Keratinocyte (primary cell): Measurements from ENCODE around the gene ZDHHC7.

Source experiments
- EZH2 ChIP-seq: IDR thresholded peaks from one replicate; pipeline ENCODE4 v1.6.1; 2012; ENCODE audit warnings: inconsistent platforms, mild to moderate bottlenecking, low read length, moderate library complexity
- TF ChIP-seq, protein P1 (sequence below), 3 experiments: IDR thresholded peaks in 1 of 3; conservative IDR thresholded peaks in 1 of 3; optimal IDR thresholded peaks in 1 of 3; 2 replicates in 2 of 3; 3 replicates in 1 of 3; pipeline versions ENCODE3 to v1.5.1; 2011; ENCODE audit warnings: low read length in 3 of 3, mild to moderate bottlenecking in 3 of 3, moderate library complexity in 2 of 3, control low read depth in 1 of 3, inconsistent platforms in 1 of 3; ENCODE audit not compliant: insufficient read depth in 2 of 3; ENCODE audit errors: extremely low read depth in 1 of 3

DNA sequence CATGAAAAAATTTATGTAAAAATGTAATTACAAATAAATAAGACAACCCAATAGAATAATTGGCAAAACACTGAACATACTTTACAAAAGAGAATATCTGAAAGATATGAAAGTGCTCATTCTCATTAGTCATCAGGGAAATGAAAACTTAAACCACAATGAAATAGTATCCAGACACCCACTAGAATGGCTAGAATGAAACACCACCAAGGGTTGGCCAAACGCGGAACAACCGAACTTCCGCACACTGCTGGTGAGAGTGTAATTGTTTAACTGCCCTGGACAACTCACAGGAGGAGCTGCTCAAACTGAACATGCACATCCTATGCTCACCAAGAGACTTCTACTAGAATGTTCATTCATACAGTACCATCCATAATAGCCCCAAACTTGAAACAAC, 5.8 kb upstream of the ZDHHC7 start:
- TF ChIP-seq, protein P1, sequence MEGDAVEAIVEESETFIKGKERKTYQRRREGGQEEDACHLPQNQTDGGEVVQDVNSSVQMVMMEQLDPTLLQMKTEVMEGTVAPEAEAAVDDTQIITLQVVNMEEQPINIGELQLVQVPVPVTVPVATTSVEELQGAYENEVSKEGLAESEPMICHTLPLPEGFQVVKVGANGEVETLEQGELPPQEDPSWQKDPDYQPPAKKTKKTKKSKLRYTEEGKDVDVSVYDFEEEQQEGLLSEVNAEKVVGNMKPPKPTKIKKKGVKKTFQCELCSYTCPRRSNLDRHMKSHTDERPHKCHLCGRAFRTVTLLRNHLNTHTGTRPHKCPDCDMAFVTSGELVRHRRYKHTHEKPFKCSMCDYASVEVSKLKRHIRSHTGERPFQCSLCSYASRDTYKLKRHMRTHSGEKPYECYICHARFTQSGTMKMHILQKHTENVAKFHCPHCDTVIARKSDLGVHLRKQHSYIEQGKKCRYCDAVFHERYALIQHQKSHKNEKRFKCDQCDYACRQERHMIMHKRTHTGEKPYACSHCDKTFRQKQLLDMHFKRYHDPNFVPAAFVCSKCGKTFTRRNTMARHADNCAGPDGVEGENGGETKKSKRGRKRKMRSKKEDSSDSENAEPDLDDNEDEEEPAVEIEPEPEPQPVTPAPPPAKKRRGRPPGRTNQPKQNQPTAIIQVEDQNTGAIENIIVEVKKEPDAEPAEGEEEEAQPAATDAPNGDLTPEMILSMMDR (optimal IDR thresholded peaks at IDR 0.05 in 1 of 3, IDR thresholded peaks at IDR 0.05 in 1 of 3, conservative IDR thresholded peaks at IDR 0.05 in 1 of 3; ENCODE audit: extremely low read depth in 1 of 3, insufficient read depth in 2 of 3, low read length in 3 of 3): no peak
- no peak for TF ChIP-seq EZH2
